Measurements from ENCODE around the gene C22orf39.

DNA sequence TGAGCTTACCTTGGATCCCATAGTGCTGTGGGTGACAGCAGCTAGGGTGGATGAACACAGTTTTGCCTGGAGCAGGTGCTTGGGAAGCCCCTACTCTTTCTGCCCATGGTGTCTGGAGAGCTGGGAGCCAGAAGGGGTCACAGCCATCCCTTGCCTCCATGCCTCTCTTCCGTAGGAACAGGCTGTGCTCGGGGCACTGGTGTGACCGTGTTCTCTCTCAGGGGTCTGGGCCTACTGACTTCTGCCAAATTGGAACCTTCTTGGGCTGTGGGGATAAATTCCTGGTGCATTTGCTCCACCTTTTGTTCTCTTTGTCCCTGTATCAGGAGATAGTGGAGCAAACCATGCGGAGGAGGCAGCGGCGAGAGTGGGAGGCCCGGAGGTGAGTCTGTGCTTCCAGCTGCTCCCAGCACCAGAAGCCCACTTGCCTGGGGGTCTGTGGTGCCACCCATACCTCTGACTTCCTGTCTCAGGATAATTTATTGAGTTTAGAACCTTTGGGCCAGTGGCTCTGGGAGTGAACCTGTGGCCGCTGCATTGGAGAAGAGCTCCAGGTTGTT, 46.6 kb upstream of the C22orf39 start:
- no peak for TF ChIP-seq RFX5 (IDR thresholded peaks at IDR 0.05)
- no peak for TF ChIP-seq CTCF (IDR thresholded peaks at IDR 0.05)
- TF ChIP-seq SREBF2 (IDR thresholded peaks at IDR 0.05): no peak
- TF ChIP-seq EHF (CRISPR knock-in tag; IDR thresholded peaks at IDR 0.05): no peak
- TF ChIP-seq REST (IDR thresholded peaks at IDR 0.05): no peak
- TF ChIP-seq ZFP36 (IDR thresholded peaks at IDR 0.05; ENCODE audit: borderline replicate concordance, partially characterized antibody): no peak
- TF ChIP-seq BHLHE40 (IDR thresholded peaks at IDR 0.05; ENCODE audit: low read depth, low read length): no peak
- TF ChIP-seq, protein P1, sequence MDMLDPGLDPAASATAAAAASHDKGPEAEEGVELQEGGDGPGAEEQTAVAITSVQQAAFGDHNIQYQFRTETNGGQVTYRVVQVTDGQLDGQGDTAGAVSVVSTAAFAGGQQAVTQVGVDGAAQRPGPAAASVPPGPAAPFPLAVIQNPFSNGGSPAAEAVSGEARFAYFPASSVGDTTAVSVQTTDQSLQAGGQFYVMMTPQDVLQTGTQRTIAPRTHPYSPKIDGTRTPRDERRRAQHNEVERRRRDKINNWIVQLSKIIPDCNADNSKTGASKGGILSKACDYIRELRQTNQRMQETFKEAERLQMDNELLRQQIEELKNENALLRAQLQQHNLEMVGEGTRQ (IDR thresholded peaks at IDR 0.05): no peak
- TF ChIP-seq, protein P2, sequence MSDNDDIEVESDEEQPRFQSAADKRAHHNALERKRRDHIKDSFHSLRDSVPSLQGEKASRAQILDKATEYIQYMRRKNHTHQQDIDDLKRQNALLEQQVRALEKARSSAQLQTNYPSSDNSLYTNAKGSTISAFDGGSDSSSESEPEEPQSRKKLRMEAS (IDR thresholded peaks at IDR 0.05): no peak
- no peak for TF ChIP-seq ZC3H11A (IDR thresholded peaks at IDR 0.05)
- TF ChIP-seq EP300 (IDR thresholded peaks at IDR 0.05): no peak
- TF ChIP-seq, protein P3, sequence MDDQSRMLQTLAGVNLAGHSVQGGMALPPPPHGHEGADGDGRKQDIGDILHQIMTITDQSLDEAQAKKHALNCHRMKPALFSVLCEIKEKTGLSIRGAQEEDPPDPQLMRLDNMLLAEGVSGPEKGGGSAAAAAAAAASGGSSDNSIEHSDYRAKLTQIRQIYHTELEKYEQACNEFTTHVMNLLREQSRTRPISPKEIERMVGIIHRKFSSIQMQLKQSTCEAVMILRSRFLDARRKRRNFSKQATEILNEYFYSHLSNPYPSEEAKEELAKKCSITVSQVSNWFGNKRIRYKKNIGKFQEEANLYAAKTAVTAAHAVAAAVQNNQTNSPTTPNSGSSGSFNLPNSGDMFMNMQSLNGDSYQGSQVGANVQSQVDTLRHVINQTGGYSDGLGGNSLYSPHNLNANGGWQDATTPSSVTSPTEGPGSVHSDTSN (IDR thresholded peaks at IDR 0.05): no peak
